K562 (cell line): ENCODE results near the gene NHLH1. TPM values are rescaled to one million over a fixed set of nuclear protein-coding genes. Genes with fewer than 3 reads are reported as not detected.

Experiments
- ATAC-seq: fragments of 200-7000 bp; cut with Tn5 transposase; 3 replicates; pipeline ENCODE4 v1.9.1; 2020; ENCODE audit warnings: moderate library complexity
- BruUV-seq: library from RNA; stranded (reverse); fragments of 400-500 nt; replicated peaks from 2 replicates; lab custom pipeline; 2021; lab: Mats Ljungman, UMichigan
- CTCF ChIA-PET: fragments of 300-600 bp; formaldehyde crosslinking; extraction: SDS; loops from one replicate; lab custom pipeline; 2021; ENCODE audit warnings: low intra/inter-chr PET ratio; lab: Yijun Ruan, JAX
- POLR2A ChIA-PET: fragments of 300-600, 350-650 bp; sonication (Branson Sonifier 250); formaldehyde crosslinking; extraction: SDS; loops from one replicate; lab custom pipeline; 2021; ENCODE audit warnings: antibody characterized with exemption, inconsistent platforms; lab: Yijun Ruan, JAX
- DNase-seq, 4 experiments: peaks; one replicate each; pipeline versions ENCODE4 v3.0.0 to v3.0.0-alpha.2; 2011 to 2018; ENCODE audit warnings: low spot score in 3 of 4, mixed read lengths in 3 of 4; ENCODE audit errors: extremely low read depth in 1 of 4
- FAIRE-seq: peaks from 2 replicates; lab custom pipeline; 2011; peaks lifted over from hg19 to GRCh38; lab: Jason Lieb, UNC
- H2AFZ ChIP-seq: 2 replicates; pipeline ENCODE4 v1.6.0; 2011; ENCODE audit warnings: low read depth, low read length, control low read depth, inconsistent platforms
- H3K27ac ChIP-seq: fragments of 200-600 bp; 3 replicates; pipeline ENCODE4 v1.8.0; 2011; ENCODE audit warnings: low read depth, mild to moderate bottlenecking, control low read depth, inconsistent platforms, low read length, moderate library complexity, mixed read lengths; ENCODE audit errors: extremely low read depth
- H3K27me3 ChIP-seq, 2 experiments: fragments of 300-600 bp in 1 of 2; 2 replicates in 1 of 2; 3 replicates in 1 of 2; pipeline versions ENCODE4 v1.6.0 to v1.8.0; 2011; ENCODE audit warnings: inconsistent platforms in 2 of 2, low read length in 2 of 2, mild to moderate bottlenecking in 1 of 2, mixed read lengths in 1 of 2, moderate library complexity in 1 of 2; ENCODE audit not compliant: control insufficient read depth in 2 of 2, insufficient read depth in 2 of 2
- H3K36me3 ChIP-seq: fragments of 300-600 bp; 3 replicates; pipeline ENCODE4 v1.8.0; 2011; ENCODE audit warnings: mild to moderate bottlenecking, low read length, inconsistent platforms; ENCODE audit not compliant: control insufficient read depth, insufficient read depth
- H3K4me1 ChIP-seq, 2 experiments: fragments of 200-600 bp in 1 of 2; replicated peaks in 1 of 2; 2 replicates in 1 of 2; 3 replicates in 1 of 2; pipeline versions ENCODE4 v1.5.1 to v1.8.0; 2011; ENCODE audit warnings: inconsistent platforms in 2 of 2, low read length in 2 of 2, mild to moderate bottlenecking in 1 of 2, mixed read lengths in 1 of 2, moderate library complexity in 1 of 2; ENCODE audit not compliant: control insufficient read depth in 2 of 2, insufficient read depth in 2 of 2
- H3K4me2 ChIP-seq: 2 replicates; pipeline ENCODE4 v1.6.1; 2011; ENCODE audit warnings: low read length, control low read depth, inconsistent platforms, mixed read lengths; ENCODE audit not compliant: insufficient read depth
- H3K4me3 ChIP-seq: fragments of 200-600 bp; sonication (generic), shearing (Covaris generic); 2 replicates; pipeline ENCODE4 v1.5.1; 2016; ENCODE audit warnings: control low read depth, inconsistent platforms
- H3K79me2 ChIP-seq: fragments of 200-600 bp; 3 replicates; pipeline ENCODE4 v1.8.0; 2011; ENCODE audit warnings: low read length, inconsistent platforms; ENCODE audit not compliant: control insufficient read depth, insufficient read depth
- H3K9ac ChIP-seq, 2 experiments: 2 replicates each; pipeline versions ENCODE4 v1.6.0 to v1.6.1; 2011; ENCODE audit warnings: low read depth in 2 of 2, low read length in 2 of 2, control low read depth in 1 of 2, inconsistent platforms in 1 of 2, mild to moderate bottlenecking in 1 of 2, mixed read lengths in 1 of 2; ENCODE audit not compliant: insufficient read depth in 1 of 2
- H3K9me1 ChIP-seq: one replicate; pipeline ENCODE4 v1.6.0; 2011; ENCODE audit warnings: inconsistent platforms, mild to moderate bottlenecking, low read length, moderate library complexity; ENCODE audit not compliant: control insufficient read depth, insufficient read depth
- H3K9me3 ChIP-seq: replicated peaks from 2 replicates; pipeline ENCODE4 v1.5.1; 2011; ENCODE audit warnings: low read depth, low read length, inconsistent platforms; ENCODE audit not compliant: control insufficient read depth, insufficient read depth
- H4K20me1 ChIP-seq: replicated peaks from 2 replicates; pipeline ENCODE4 v1.6.1; 2011; ENCODE audit warnings: low read length, inconsistent platforms, mixed read lengths; ENCODE audit not compliant: control insufficient read depth, insufficient read depth
- ADNP ChIP-seq: fragments of 200-800 bp; sonication (Bioruptor generic); IDR thresholded peaks from 2 replicates; pipeline ENCODE4 v1.6.1; 2016; ENCODE audit warnings: missing genetic modification characterization, missing compliant biosample characterization
- ATF1 ChIP-seq, 2 experiments: fragments of 450-650 bp in 1 of 2; IDR thresholded peaks; 2 replicates each; pipeline ENCODE4 v1.6.1; 2016; ENCODE audit warnings: missing compliant biosample characterization in 1 of 2, missing genetic modification characterization in 1 of 2
- CHD4 ChIP-seq: fragments of 200-600 bp; sonication (generic); IDR thresholded peaks from 3 replicates; pipeline ENCODE4 v1.6.1; 2012; ENCODE audit warnings: low read depth, mild to moderate bottlenecking, mixed read lengths, low read length, inconsistent platforms; ENCODE audit not compliant: insufficient read depth, insufficient replicate concordance, poor library complexity, severe bottlenecking
- CTBP1 ChIP-seq: fragments of 450-650 bp; IDR thresholded peaks from 2 replicates; pipeline ENCODE4 v1.6.1; 2016; ENCODE audit warnings: borderline replicate concordance
- HNRNPLL ChIP-seq: fragments of 200-400 bp; formaldehyde crosslinking; IDR thresholded peaks from 2 replicates; pipeline ENCODE4 v1.6.1; 2017; ENCODE audit warnings: low read length, low read depth, mild to moderate bottlenecking; ENCODE audit not compliant: poor library complexity, severe bottlenecking
- KDM1A ChIP-seq, 2 experiments: fragments of 450-650 bp; IDR thresholded peaks; 2 replicates each; pipeline ENCODE4 v1.6.1; 2016; ENCODE audit warnings: mild to moderate bottlenecking in 2 of 2
- PHF8 ChIP-seq: fragments of 200-600 bp; sonication (generic); IDR thresholded peaks from 2 replicates; pipeline ENCODE4 v1.6.1; 2012; ENCODE audit warnings: mixed run types, mild to moderate bottlenecking, inconsistent platforms, low read length, moderate library complexity, borderline replicate concordance
- SIN3B ChIP-seq: fragments of 450-650 bp; IDR thresholded peaks from 2 replicates; pipeline ENCODE4 v1.6.1; 2017; ENCODE audit warnings: low read depth, mild to moderate bottlenecking, moderate library complexity
- SNRNP70 ChIP-seq: fragments of 200-400 bp; formaldehyde crosslinking; optimal IDR thresholded peaks from 2 replicates; pipeline ENCODE3; 2017; ENCODE audit warnings: low read depth, low read length
- TAF15 ChIP-seq: fragments of 200-400 bp; formaldehyde crosslinking; IDR thresholded peaks from 2 replicates; pipeline ENCODE4 v1.6.1; 2017; ENCODE audit warnings: mild to moderate bottlenecking, low read depth, low read length, moderate library complexity
- WGBS: fragments of 100-300 bp; shearing (Covaris generic); methylation state at CpG from one replicate; pipeline ENCODE4 v1.1.6; 2016; ENCODE audit warnings: low coverage, mixed read lengths; ENCODE audit not compliant: insufficient coverage; ENCODE audit errors: missing lambda C conversion rate; 5-methylcytosine and 5-hydroxymethylcytosine counted together
- in situ Hi-C: fragments of 300-500 bp; cut with MboI; formaldehyde crosslinking; loops from 4 replicates; pipeline ENCODE4 v1.15.0; 2018; ENCODE audit warnings: inconsistent platforms, mixed read lengths
- intact Hi-C: fragments of 100-400 bp; cut with micrococcal nuclease; formaldehyde crosslinking; loops from 2 replicates; pipeline ENCODE4 v1.14.2; 2022
- polyA plus RNA-seq, 8 experiments: library from polyadenylated mRNA; depleted of rRNA in 4 of 8; stranded (reverse) in 5 of 8; unstranded in 3 of 8; fragments of >200 nt; fragmentation: Nextera tagmentation in 2 of 8; fragmentation: Illumina TruSeq in 1 of 8; extraction: Ambion mirVana in 2 of 8; extraction: Trizol in 1 of 8; gene quantifications; 2 replicates each; pipeline versions ENCODE4 v1.2.1 to v1.2.3, GENCODE V29; 2011 to 2014; ENCODE audit warnings: inconsistent platforms in 1 of 8, missing spikeins in 1 of 8
- total RNA-seq, 7 experiments: library from RNA; depleted of rRNA in 6 of 7; stranded (reverse); fragments of >200 nt in 6 of 7; fragmentation: Illumina TruSeq in 2 of 7; extraction: Trizol in 2 of 7; gene quantifications; 2 replicates each; pipeline versions ENCODE4 v1.2.1 to v1.2.3, GENCODE V29; 2011 to 2021; ENCODE audit warnings: low replicate concordance in 1 of 7
- TF ChIP-seq, protein P1 (sequence below): sonication (generic); formaldehyde crosslinking; IDR thresholded peaks from 2 replicates; pipeline ENCODE4 v1.8.1; 2023; ENCODE audit warnings: mild to moderate bottlenecking, missing genetic modification reagents
- TF ChIP-seq, protein P2 (sequence below): fragments of 450-650 bp; conservative IDR thresholded peaks from 2 replicates; pipeline ENCODE4 v1.6.1; 2016; ENCODE audit warnings: missing genetic modification characterization, low read depth, mild to moderate bottlenecking, control low read depth, missing compliant biosample characterization
- TF ChIP-seq, protein P3 (sequence below), 3 experiments: fragments of 200-800 bp in 1 of 3; fragments of 250-450 bp in 1 of 3; fragments of 450-650 bp in 1 of 3; sonication (Bioruptor Pico) in 1 of 3; sonication (Bioruptor generic) in 1 of 3; formaldehyde crosslinking in 1 of 3; IDR thresholded peaks; 2 replicates each; pipeline versions ENCODE4 v1.6.1 to v1.8.0; 2016 to 2022; ENCODE audit warnings: mild to moderate bottlenecking in 2 of 3, missing genetic modification characterization in 2 of 3, missing compliant biosample characterization in 1 of 3, moderate library complexity in 1 of 3

The NHLH1 gene
- total and polyA plus RNA-seq, 9 of the 15 experiments (the other 6 are each of a cell fraction or from before 2014, with no cell fraction given) = 0.09 to 1.3 (median 0.35) TPM; not detected in 1

DNA sequence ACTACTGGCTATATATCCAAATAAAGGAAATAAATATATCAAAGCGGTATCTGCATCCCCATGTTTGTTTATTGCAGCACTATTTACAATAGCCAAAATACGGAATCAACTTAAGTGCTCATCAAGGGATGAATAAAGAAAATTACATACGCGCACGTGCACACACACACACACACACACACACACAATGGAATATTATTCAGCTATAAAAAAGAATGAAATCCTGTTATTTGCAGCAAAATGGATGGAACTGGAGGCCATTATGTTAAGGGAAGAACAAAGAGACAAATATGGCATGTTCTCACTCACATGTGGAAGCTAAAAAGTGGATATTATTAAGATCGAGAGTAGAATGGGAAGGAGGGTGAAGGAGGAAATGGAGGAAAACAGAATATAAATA lies 44.0 kb upstream of the NHLH1 start:
- TF ChIP-seq TAF15 = no peak
- no peak for TF ChIP-seq CTBP1
- TF ChIP-seq CHD4 = no peak
- no peak for TF ChIP-seq HNRNPLL
- TF ChIP-seq, protein P1, sequence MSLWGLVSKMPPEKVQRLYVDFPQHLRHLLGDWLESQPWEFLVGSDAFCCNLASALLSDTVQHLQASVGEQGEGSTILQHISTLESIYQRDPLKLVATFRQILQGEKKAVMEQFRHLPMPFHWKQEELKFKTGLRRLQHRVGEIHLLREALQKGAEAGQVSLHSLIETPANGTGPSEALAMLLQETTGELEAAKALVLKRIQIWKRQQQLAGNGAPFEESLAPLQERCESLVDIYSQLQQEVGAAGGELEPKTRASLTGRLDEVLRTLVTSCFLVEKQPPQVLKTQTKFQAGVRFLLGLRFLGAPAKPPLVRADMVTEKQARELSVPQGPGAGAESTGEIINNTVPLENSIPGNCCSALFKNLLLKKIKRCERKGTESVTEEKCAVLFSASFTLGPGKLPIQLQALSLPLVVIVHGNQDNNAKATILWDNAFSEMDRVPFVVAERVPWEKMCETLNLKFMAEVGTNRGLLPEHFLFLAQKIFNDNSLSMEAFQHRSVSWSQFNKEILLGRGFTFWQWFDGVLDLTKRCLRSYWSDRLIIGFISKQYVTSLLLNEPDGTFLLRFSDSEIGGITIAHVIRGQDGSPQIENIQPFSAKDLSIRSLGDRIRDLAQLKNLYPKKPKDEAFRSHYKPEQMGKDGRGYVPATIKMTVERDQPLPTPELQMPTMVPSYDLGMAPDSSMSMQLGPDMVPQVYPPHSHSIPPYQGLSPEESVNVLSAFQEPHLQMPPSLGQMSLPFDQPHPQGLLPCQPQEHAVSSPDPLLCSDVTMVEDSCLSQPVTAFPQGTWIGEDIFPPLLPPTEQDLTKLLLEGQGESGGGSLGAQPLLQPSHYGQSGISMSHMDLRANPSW (CRISPR knock-in tag) = no peak
- TF ChIP-seq ATF1 (CRISPR knock-in tag; IDR thresholded peaks at IDR 0.05) = no peak
- TF ChIP-seq ATF1 (tag; IDR thresholded peaks at IDR 0.05) = no peak
- no peak for TF ChIP-seq PHF8
- TF ChIP-seq ADNP (tag) = no peak
- TF ChIP-seq, protein P2, sequence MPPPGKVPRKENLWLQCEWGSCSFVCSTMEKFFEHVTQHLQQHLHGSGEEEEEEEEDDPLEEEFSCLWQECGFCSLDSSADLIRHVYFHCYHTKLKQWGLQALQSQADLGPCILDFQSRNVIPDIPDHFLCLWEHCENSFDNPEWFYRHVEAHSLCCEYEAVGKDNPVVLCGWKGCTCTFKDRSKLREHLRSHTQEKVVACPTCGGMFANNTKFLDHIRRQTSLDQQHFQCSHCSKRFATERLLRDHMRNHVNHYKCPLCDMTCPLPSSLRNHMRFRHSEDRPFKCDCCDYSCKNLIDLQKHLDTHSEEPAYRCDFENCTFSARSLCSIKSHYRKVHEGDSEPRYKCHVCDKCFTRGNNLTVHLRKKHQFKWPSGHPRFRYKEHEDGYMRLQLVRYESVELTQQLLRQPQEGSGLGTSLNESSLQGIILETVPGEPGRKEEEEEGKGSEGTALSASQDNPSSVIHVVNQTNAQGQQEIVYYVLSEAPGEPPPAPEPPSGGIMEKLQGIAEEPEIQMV (tag) = no peak
- TF ChIP-seq, protein P3, sequence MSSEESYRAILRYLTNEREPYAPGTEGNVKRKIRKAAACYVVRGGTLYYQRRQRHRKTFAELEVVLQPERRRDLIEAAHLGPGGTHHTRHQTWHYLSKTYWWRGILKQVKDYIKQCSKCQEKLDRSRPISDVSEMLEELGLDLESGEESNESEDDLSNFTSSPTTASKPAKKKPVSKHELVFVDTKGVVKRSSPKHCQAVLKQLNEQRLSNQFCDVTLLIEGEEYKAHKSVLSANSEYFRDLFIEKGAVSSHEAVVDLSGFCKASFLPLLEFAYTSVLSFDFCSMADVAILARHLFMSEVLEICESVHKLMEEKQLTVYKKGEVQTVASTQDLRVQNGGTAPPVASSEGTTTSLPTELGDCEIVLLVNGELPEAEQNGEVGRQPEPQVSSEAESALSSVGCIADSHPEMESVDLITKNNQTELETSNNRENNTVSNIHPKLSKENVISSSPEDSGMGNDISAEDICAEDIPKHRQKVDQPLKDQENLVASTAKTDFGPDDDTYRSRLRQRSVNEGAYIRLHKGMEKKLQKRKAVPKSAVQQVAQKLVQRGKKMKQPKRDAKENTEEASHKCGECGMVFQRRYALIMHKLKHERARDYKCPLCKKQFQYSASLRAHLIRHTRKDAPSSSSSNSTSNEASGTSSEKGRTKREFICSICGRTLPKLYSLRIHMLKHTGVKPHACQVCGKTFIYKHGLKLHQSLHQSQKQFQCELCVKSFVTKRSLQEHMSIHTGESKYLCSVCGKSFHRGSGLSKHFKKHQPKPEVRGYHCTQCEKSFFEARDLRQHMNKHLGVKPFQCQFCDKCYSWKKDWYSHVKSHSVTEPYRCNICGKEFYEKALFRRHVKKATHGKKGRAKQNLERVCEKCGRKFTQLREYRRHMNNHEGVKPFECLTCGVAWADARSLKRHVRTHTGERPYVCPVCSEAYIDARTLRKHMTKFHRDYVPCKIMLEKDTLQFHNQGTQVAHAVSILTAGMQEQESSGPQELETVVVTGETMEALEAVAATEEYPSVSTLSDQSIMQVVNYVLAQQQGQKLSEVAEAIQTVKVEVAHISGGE (CRISPR knock-in tag; IDR thresholded peaks at IDR 0.05) = no peak
- TF ChIP-seq KDM1A (IDR thresholded peaks at IDR 0.05) = no peak
- TF ChIP-seq SIN3B = no peak
- no peak for TF ChIP-seq SNRNP70
- no peak overlapping the region for H3K4me2 ChIP-seq
- ChIA-PET POLR2A (no interaction called here), CTCF (no interaction called here)
- no peak overlapping the region for H2AFZ ChIP-seq
- peaks cover 21% of the 10 kb centered on the region; the same call in 2 of the 3 replicates for H3K79me2 ChIP-seq
- FAIRE-seq (no peak), DNase-seq (no peak), ATAC-seq (no peak)
- in situ Hi-C loops = no loop called here
- H3K9me1 ChIP-seq = no peaks in the 10 kb centered on the region
- no peaks in the 10 kb centered on the region; a peak in 1 of 5 replicates for H3K4me1 ChIP-seq
- peaks cover 81% of the 10 kb centered on the region for H3K36me3 ChIP-seq
- no TSS peak for BruUV-seq
- no peak overlapping the region for H3K4me3 ChIP-seq
- no peak overlapping the region for H3K9ac ChIP-seq
- no peaks in the 10 kb centered on the region for H4K20me1 ChIP-seq
- H3K9me3 ChIP-seq = no peaks in the 10 kb centered on the region
- H3K27ac ChIP-seq = no peak overlapping the region
- intact Hi-C loops = no loop called here
- WGBS = 98% methylated on average over 6 of the region's 6 CpGs
- no peaks in the 10 kb centered on the region for H3K27me3 ChIP-seq
